ENCODE data around the gene FMN1.

- TF ChIP-seq CTCF (IDR thresholded peaks at IDR 0.05), result no peak
- no peak for TF ChIP-seq POLR2A (IDR thresholded peaks at IDR 0.05)
- no peak for TF ChIP-seq POLR2AphosphoS5 (IDR thresholded peaks at IDR 0.05; ENCODE audit: insufficient read depth in 1 of 2, low read depth in 1 of 2)
Measured at GRCh38 chr15:32747921-32748342, 446.6 kb downstream of the FMN1 start.

All from vagina (tissue), 2 donors.